HepG2 (cell line): ENCODE data around the gene KIF25. TPM values are rescaled to one million over a fixed set of nuclear protein-coding genes. Genes with fewer than 3 reads are reported as not detected.

Source experiments
- ATAC-seq: fragments of 200-7000 bp; cut with Tn5 transposase; 3 replicates; pipeline ENCODE4 v1.9.1; 2020; ENCODE audit warnings: mild to moderate bottlenecking, moderate library complexity
- BruUV-seq: library from RNA; stranded (reverse); fragments of 400-500 nt; replicated peaks from 2 replicates; lab custom pipeline; 2021; lab: Mats Ljungman, UMichigan
- CTCF ChIA-PET: fragments of 300-600 bp; formaldehyde crosslinking; extraction: SDS; loops from one replicate; lab custom pipeline; 2021; ENCODE audit warnings: low total read pairs, inconsistent platforms, low intra/inter-chr PET ratio; lab: Yijun Ruan, JAX
- POLR2A ChIA-PET: fragments of 350-600 bp; sonication (Branson Sonifier 250); formaldehyde crosslinking; loops from one replicate; lab custom pipeline; 2020; ENCODE audit warnings: antibody characterized with exemption, inconsistent platforms; lab: Yijun Ruan, JAX
- DNase-seq: peaks from one replicate; pipeline ENCODE4 v3.0.0-alpha.2; 2015; ENCODE audit warnings: low spot score
- FAIRE-seq: peaks from 3 replicates; lab custom pipeline; 2011; peaks lifted over from hg19 to GRCh38; lab: Jason Lieb, UNC
- H2AFZ ChIP-seq: one replicate; pipeline ENCODE4 v1.6.1; 2011; ENCODE audit warnings: low read length, inconsistent platforms
- H3K27ac ChIP-seq: fragments of 300-600 bp; 3 replicates; pipeline ENCODE4 v1.8.0; 2011; ENCODE audit warnings: mixed run types, mild to moderate bottlenecking, mixed read lengths, low read length, inconsistent platforms; ENCODE audit not compliant: insufficient read depth; ENCODE audit errors: extremely low read length
- H3K27me3 ChIP-seq, 2 experiments: fragments of 200-600 bp in 1 of 2; 2 replicates in 1 of 2; 3 replicates in 1 of 2; pipeline versions ENCODE4 v1.6.0 to v1.8.0; 2011; ENCODE audit warnings: low read length in 2 of 2, mild to moderate bottlenecking in 2 of 2, moderate library complexity in 2 of 2, inconsistent platforms in 1 of 2; ENCODE audit not compliant: insufficient read depth in 2 of 2, control insufficient read depth in 1 of 2
- H3K36me3 ChIP-seq, 2 experiments: fragments of 200-600 bp in 1 of 2; replicated peaks in 1 of 2; 2 replicates in 1 of 2; 3 replicates in 1 of 2; pipeline versions ENCODE4 v1.5.1 to v1.8.0; 2011; ENCODE audit warnings: low read length in 2 of 2, inconsistent platforms in 1 of 2; ENCODE audit not compliant: insufficient read depth in 2 of 2, control insufficient read depth in 1 of 2
- H3K4me1 ChIP-seq: 2 replicates; pipeline ENCODE4 v1.5.1; 2012; ENCODE audit warnings: low read length, inconsistent platforms; ENCODE audit not compliant: insufficient read depth
- H3K4me2 ChIP-seq: 2 replicates; pipeline ENCODE4 v1.6.0; 2011; ENCODE audit warnings: low read depth, low read length, inconsistent platforms
- H3K4me3 ChIP-seq, 3 experiments: fragments of 200-600 bp in 1 of 3; sonication (generic), shearing (Covaris generic) in 1 of 3; replicated peaks in 1 of 3; 2 replicates each; pipeline ENCODE4 v1.5.1; 2011 to 2016; ENCODE audit warnings: low read length in 3 of 3, inconsistent platforms in 2 of 3, low read depth in 2 of 3, mild to moderate bottlenecking in 2 of 3, control low read depth in 1 of 3, mixed read lengths in 1 of 3; ENCODE audit not compliant: insufficient read depth in 1 of 3
- H3K79me2 ChIP-seq: one replicate; pipeline ENCODE4 v1.6.1; 2011; ENCODE audit warnings: low read length, inconsistent platforms; ENCODE audit not compliant: insufficient read depth
- H3K9ac ChIP-seq: 2 replicates; pipeline ENCODE4 v1.6.0; 2011; ENCODE audit warnings: mild to moderate bottlenecking, low read depth, low read length, inconsistent platforms; ENCODE audit not compliant: insufficient read depth
- H3K9me3 ChIP-seq: 2 replicates; pipeline ENCODE4 v1.5.1; 2012; ENCODE audit warnings: mild to moderate bottlenecking, low read length
- H4K20me1 ChIP-seq: 2 replicates; pipeline ENCODE4 v1.6.0; 2011; ENCODE audit warnings: inconsistent platforms, mild to moderate bottlenecking, low read length, moderate library complexity; ENCODE audit not compliant: insufficient read depth
- GMEB2 ChIP-seq: IDR thresholded peaks from 2 replicates; pipeline ENCODE4 v1.6.1; 2016; ENCODE audit warnings: missing biosample characterization, missing genetic modification reagents, low read depth
- IKZF5 ChIP-seq: IDR thresholded peaks from 2 replicates; pipeline ENCODE4 v1.6.1; 2018; ENCODE audit warnings: missing genetic modification reagents, mild to moderate bottlenecking, missing compliant biosample characterization
- MZF1 ChIP-seq: sonication (generic); formaldehyde crosslinking; IDR thresholded peaks from 2 replicates; pipeline ENCODE4 v1.8.1; 2023; ENCODE audit warnings: mild to moderate bottlenecking, missing genetic modification reagents, borderline replicate concordance
- PITX1 ChIP-seq: sonication (generic); formaldehyde crosslinking; IDR thresholded peaks from 2 replicates; pipeline ENCODE4 v1.5.1; 2020; ENCODE audit warnings: mild to moderate bottlenecking, missing genetic modification reagents
- PRDM15 ChIP-seq: sonication (generic); formaldehyde crosslinking; IDR thresholded peaks from 2 replicates; pipeline ENCODE4 v1.4.0; 2020; ENCODE audit warnings: missing genetic modification reagents
- STAT5B ChIP-seq: sonication (generic); formaldehyde crosslinking; IDR thresholded peaks from 2 replicates; pipeline ENCODE4 v1.4.0; 2020; ENCODE audit warnings: missing genetic modification reagents
- TEAD2 ChIP-seq: sonication (generic); formaldehyde crosslinking; IDR thresholded peaks from 2 replicates; pipeline ENCODE4 v1.9.0; 2021; ENCODE audit warnings: missing genetic modification reagents
- TEAD3 ChIP-seq: optimal IDR thresholded peaks from 2 replicates; pipeline ENCODE3; 2016; ENCODE audit warnings: borderline replicate concordance
- TMF1 ChIP-seq: sonication (generic); formaldehyde crosslinking; IDR thresholded peaks from 2 replicates; pipeline ENCODE4 v1.8.1; 2022; ENCODE audit warnings: low read depth, missing genetic modification reagents
- ZFP36L2 ChIP-seq: sonication (generic); formaldehyde crosslinking; IDR thresholded peaks from 2 replicates; pipeline ENCODE4 v1.4.0; 2020; ENCODE audit warnings: missing genetic modification reagents
- ZNF382 ChIP-seq: sonication (generic); formaldehyde crosslinking; IDR thresholded peaks from 2 replicates; pipeline ENCODE4 v1.5.0; 2020; ENCODE audit warnings: missing genetic modification reagents, mild to moderate bottlenecking, borderline replicate concordance
- ZNF614 ChIP-seq: IDR thresholded peaks from 2 replicates; pipeline ENCODE4 v1.6.1; 2018; ENCODE audit warnings: missing biosample characterization, missing genetic modification reagents, inconsistent platforms, borderline replicate concordance
- WGBS: methylation state at CpG from one replicate; pipeline ENCODE4 v1.1.6; 2017; ENCODE audit warnings: low lambda C conversion rate; 5-methylcytosine and 5-hydroxymethylcytosine counted together
- in situ Hi-C: cut with HindIII; loops from 2 replicates; pipeline ENCODE4 v1.10.0; 2017; ENCODE audit warnings: low pct_unique_long_range_greater_than_20kb; ENCODE audit not compliant: extremely low pct_ligation_motif_present
- intact Hi-C: fragments of 100-400 bp; cut with micrococcal nuclease; formaldehyde crosslinking; loops from one replicate; pipeline ENCODE4 v1.10.0; 2022; ENCODE audit not compliant: unreplicated experiment
- polyA plus RNA-seq, 8 experiments: library from polyadenylated mRNA; depleted of rRNA in 3 of 8; stranded (reverse) in 7 of 8; unstranded in 1 of 8; fragments of >200 nt; fragmentation: Illumina TruSeq in 4 of 8; extraction: Trizol in 4 of 8; gene quantifications; 2 replicates each; pipeline versions ENCODE4 v1.2.1 to v1.2.3, GENCODE V29; 2011 to 2016; ENCODE audit warnings: low read depth in 4 of 8, missing spikeins in 1 of 8, mixed read lengths in 1 of 8; ENCODE audit not compliant: insufficient read depth in 1 of 8
- total RNA-seq, 5 experiments: library from RNA; depleted of rRNA; stranded (reverse); fragments of >200 nt; fragmentation: Illumina TruSeq; extraction: Trizol; gene quantifications; 2 replicates each; pipeline ENCODE4 v1.2.3, GENCODE V29; 2016; ENCODE audit warnings: low read depth in 1 of 5

KIF25 gene
- total and polyA plus RNA-seq, 2 of the 13 experiments (the other 11 are each of a cell fraction or from before 2014, with no cell fraction given), result not detected

- TF ChIP-seq ZNF614 (CRISPR knock-in tag) (no peak), PITX1 (CRISPR knock-in tag) (no peak), ZFP36L2 (CRISPR knock-in tag) (no peak)
- TF ChIP-seq, all 625 proteins: peak for 16
These were observed 31.6 kb upstream of the KIF25 start (continued) for GRCh38 chr6:167965592-167966539.

- H3K79me2 ChIP-seq, result no peaks in the 10 kb centered on the region
- in situ Hi-C loops, result no loop called here
- WGBS, result 96% methylated on average over 8 of the region's 8 CpGs
- H2AFZ ChIP-seq, result no peak overlapping the region
- peaks cover 54% of the 10 kb centered on the region for H3K4me1 ChIP-seq
- no peaks in the 10 kb centered on the region for H3K27me3 ChIP-seq
- intact Hi-C loops, result no loop called here
- BruUV-seq, result no TSS peak
- H3K9ac ChIP-seq, result no peak overlapping the region
- H3K9me3 ChIP-seq, result no peaks in the 10 kb centered on the region
- no peak overlapping the region for H3K4me2 ChIP-seq
- FAIRE-seq (no peak), ATAC-seq (no peak), DNase-seq (no peak)
- H4K20me1 ChIP-seq, result no peaks in the 10 kb centered on the region
- H3K36me3 ChIP-seq, result peaks cover 16 to 54% of the 10 kb centered on the region in 2 experiments
- no peak overlapping the region for H3K27ac ChIP-seq
- ChIA-PET CTCF (no interaction called here), POLR2A (no interaction called here)
- no peak overlapping the region for H3K4me3 ChIP-seq
- TF ChIP-seq IKZF5 (no peak), TMF1 (no peak), STAT5B (CRISPR knock-in tag) (no peak), MZF1 (CRISPR knock-in tag) (no peak), TEAD2 (CRISPR knock-in tag) (no peak), PRDM15 (CRISPR knock-in tag) (no peak), ZNF382 (CRISPR knock-in tag) (no peak), TEAD3 (CRISPR knock-in tag) (no peak), GMEB2 (CRISPR knock-in tag) (no peak)
These were observed 30.9 kb upstream of the KIF25 start for GRCh38 chr6:167966540-167966905.
